Activated CD4-positive, alpha-beta T cell treated with anti-CD3 and anti-CD28 coated beads, Interleukin-2, amount 50 U/mL, for 16 hours (primary cell): Measurements from ENCODE around the gene ATRX.
"Not testable (repeated sequence)": the region's sequence is repeated elsewhere in the genome, so short reads cannot be mapped to it uniquely, and the experiment has no call there.

Experiments
- DNase-seq: peaks from one replicate; pipeline ENCODE4 v3.0.0-alpha.2; 2020

Gene ATRX

DNA sequence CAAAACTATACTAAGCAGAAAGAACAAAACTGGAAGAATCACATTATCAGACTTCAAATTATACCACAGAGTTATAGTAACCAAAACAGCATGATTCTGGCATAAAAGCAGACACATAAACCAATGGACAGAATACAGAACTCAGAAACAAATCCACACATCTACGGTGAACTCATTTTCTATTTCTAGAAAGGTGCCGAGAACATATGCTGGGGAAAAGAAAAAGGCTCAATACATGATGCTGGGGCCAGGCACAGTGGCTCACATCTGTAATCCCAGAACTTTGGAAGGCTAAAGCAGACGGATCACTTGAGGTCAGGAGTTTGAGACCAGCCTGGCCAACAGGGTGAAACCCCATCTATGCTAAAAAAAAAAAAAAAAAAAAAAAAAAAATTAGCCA lies 52.7 kb downstream of the ATRX start:
- no peak for DNase-seq

DNA sequence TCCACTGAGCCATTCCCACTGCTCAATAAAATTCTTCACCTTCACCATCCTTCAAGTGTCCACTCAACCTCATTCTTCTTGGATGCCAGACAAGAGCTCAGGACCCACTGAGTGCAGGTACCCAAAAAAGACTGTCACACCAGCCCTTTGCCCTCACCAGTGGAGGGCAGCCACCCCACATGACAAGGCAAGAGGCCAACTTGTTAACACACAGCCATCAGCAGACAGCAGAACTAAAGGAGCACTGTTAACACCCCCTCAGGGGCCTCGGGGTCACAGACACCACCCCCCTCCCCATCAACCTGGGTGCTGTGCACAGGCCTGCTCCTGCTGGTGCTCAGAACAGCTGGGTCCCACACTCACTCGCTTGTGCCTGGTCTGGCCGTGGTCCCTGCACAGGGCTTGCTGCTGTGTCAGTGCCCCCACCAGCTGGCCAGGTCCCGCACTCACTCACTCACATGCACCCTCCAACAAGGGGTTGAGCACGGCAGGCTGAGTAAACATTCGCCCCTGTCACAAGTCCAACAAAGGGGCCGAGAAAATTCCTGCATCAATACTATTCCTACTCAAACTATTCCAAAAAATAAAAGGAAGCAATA lies 54.1 kb downstream of the ATRX start:
- DNase-seq, result no peak

- not testable (repeated sequence) for DNase-seq
These were observed 59.9 kb downstream of the ATRX start for GRCh38 chrX:77726095-77726494.

DNA sequence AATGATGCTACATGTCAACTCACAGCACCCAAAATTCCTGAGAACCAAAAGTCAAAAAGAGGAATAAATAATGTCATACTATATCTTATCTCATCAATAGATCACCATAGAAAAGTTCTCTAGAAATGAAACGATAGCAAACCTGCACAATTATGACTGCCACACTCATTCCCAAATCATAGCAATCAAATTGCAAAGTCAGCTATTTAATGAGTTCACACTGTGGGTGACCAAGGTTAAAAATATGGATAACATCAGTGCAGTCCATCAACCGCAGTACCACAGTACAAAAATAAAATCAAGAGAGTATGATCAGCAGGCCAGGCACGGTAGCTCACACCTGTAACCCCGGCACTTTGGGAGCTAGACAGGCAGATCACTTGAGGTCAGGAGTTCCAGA lies 62.3 kb downstream of the ATRX start:
- no peak for DNase-seq

GRCh38 chrX:77719388-77719787 lies 66.6 kb downstream of the ATRX start:
- no peak for DNase-seq

DNA sequence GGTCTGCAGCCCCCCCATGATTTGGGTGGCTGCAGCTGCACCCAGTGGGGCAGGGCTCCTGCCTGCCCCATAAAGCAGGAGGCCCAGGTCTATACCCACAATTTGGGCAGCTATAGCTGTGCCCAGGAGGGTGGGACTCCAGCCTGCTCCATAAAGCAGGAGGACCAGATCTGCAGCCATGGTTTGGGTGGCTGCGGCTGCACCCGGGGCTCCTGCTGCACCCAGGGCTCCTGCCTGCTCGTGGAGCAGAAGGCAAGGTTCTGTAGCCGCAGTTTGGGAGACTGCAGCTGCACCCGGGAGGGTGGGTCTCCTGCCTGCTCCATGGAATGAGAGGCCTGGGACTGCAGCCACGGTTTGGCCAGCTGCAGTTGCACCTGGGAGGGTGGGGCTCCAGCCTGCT lies 81.1 kb downstream of the ATRX start:
- no peak for DNase-seq

- DNase-seq, result no peak
These were observed 87.8 kb downstream of the ATRX start for GRCh38 chrX:77698242-77698641.

GRCh38 chrX:77694491-77694890 lies 91.5 kb downstream of the ATRX start:
- DNase-seq, result no peak

GRCh38 chrX:77693594-77693993 lies 92.4 kb downstream of the ATRX start:
- DNase-seq, result no peak

- DNase-seq, result no peak
These were observed 94.1 kb downstream of the ATRX start for GRCh38 chrX:77691916-77692315.

DNA sequence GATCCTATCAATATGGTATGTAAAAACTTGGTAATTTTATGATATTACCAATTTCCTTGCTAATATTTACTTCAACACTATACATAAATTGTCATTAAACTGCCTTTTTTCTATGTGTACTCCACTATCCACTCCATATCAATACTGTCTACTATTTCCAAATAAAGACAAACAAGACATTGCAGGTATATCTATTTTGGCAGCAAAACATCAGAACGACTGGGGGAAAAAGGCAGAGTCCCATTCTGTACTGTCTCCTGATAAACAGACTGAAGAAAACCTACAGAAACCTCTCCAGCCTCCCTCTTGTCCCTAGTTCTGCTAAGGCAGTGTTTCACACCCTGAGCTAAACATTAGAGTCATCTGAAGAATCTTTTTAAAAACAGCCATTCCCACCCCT lies 96.6 kb downstream of the ATRX start:
- DNase-seq, result no peak

DNA sequence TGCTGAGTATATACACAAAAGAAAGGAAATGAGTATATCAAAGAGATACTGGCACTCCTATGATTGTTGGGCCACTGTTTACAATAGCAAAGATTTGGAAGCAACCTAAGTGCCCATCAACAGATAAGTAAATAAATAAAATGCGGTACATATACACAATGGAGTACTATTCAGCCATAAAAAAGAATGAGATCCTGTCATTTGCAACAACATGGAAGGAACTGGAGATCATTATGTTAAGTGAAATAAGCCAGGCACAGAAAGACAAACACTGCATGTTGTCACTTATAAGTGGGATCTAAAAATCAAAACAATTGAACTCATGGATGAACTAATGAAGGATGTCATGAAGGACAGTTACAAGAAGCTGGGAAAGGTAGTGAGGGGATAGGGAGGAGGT lies 100.3 kb downstream of the ATRX start:
- not testable (repeated sequence) for DNase-seq

GRCh38 chrX:77679144-77679543 lies 106.9 kb downstream of the ATRX start:
- DNase-seq, result no peak

DNA sequence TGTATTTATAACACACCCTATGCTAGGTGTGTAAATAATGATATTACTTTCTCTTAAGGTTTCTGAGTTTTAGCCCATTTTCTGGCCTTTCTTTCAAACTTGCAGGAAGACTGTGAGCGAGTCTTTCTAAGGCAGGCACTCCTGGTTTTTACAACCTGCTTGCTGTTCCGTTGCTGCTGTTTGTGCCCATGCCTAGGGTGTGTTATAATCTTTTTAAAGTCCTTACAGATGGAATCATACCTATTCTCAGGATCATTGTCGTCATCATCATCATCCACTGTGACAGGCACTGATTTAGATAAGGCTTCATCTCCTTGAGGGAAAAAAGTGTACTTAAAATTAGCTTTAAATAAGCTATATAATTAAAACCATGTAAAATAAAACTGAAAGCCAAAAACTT lies 110.0 kb downstream of the ATRX start:
- no peak for DNase-seq

- DNase-seq, result peak; percentile 30
These were observed 117.4 kb downstream of the ATRX start for GRCh38 chrX:77668391-77669237.

GRCh38 chrX:77658886-77659285 lies 127.1 kb downstream of the ATRX start:
- no peak for DNase-seq

- DNase-seq, result no peak
These were observed 133.9 kb downstream of the ATRX start for GRCh38 chrX:77652095-77652494.

GRCh38 chrX:77640702-77641101 lies 145.3 kb downstream of the ATRX start:
- DNase-seq, result peak; percentile 41

DNA sequence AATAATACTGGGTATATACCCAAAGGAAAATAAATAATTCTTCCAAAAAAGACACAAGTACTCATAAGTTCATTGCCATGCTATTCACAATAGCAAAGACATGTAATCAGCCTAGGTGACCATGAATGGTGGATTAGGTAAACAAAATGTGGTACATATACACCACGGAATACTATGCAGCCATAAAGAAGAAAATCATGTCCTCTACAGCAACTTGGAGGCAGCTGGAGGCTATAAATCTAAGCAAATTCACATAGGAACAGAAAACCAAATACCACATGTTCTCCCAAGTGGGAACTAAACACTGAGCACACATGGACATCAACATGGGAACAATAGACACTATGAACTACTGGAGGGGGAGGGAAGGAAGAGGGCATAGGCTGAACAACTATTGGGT lies 146.2 kb downstream of the ATRX start:
- DNase-seq, result no peak

DNA sequence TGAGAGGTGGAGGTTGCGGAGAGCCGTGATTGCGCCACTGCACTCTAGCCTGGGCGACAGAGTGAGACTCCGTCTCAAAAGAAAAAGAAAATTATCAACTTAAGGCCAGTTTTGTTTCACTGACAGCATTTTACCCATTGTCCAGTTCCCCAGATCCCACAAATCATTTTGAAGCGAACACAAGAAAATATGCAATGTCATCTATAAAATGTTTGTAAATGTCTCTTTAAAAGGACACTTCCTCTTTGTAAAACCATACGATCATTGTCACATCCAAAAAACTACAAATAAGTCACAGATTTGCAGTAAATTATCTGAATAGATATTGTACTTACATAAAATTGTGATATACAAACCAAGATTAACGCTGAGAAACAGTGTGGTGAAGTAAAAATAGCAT lies 147.6 kb downstream of the ATRX start:
- DNase-seq, result no peak

DNA sequence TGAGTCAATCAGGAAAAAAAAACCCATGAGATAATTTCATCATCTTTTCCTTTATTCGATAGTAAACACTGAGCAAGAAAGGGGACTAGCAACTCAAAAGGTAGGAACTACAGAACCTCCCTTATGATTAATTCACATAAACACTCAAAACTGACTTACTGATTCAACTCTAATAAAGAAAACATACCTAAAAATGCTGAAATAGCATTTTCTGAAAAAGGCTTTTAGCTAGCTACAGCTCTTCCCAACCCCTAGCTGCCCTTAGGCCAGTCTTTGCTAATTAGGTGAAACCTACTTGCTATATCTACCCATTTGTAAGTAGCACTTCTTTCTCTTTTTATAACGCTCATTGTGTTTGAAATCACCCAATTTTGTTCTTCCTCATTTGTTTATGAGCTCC lies 150.6 kb downstream of the ATRX start:
- DNase-seq, result no peak

GRCh38 chrX:77628294-77629025 lies 157.6 kb downstream of the ATRX start:
- no peak for DNase-seq

- DNase-seq, result no peak
These were observed 163.3 kb downstream of the ATRX start for GRCh38 chrX:77622672-77623071.

DNA sequence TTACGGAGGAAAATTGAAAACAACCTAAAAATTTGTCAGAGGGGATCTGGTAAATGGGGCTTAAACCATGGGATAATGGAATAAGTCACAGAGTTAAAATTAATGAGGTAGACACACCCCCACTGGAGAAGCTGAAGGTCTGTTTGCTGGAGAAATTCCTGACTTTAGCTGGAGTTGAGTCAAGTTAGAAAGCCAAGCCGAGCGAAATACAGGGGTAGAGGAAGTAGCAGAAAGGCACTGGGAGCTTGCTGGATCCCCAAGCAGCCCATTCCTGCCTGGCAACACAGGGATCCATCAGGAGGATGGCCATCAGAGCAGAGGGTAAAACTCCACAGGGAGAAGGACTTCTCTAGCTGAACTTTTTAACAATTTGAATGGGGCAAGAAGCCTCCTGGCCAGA lies 163.8 kb downstream of the ATRX start:
- no peak for DNase-seq
